Measurements from ENCODE around the gene PIK3R2. TPM values are rescaled to one million over a fixed set of nuclear protein-coding genes. Genes with fewer than 3 reads are reported as not detected.

The PIK3R2 gene
- total and polyA plus RNA-seq, 2 of the 8 experiments (the other 6 are each of a cell fraction or from before 2014, with no cell fraction given), result 21.7 to 57.1 TPM

DNA sequence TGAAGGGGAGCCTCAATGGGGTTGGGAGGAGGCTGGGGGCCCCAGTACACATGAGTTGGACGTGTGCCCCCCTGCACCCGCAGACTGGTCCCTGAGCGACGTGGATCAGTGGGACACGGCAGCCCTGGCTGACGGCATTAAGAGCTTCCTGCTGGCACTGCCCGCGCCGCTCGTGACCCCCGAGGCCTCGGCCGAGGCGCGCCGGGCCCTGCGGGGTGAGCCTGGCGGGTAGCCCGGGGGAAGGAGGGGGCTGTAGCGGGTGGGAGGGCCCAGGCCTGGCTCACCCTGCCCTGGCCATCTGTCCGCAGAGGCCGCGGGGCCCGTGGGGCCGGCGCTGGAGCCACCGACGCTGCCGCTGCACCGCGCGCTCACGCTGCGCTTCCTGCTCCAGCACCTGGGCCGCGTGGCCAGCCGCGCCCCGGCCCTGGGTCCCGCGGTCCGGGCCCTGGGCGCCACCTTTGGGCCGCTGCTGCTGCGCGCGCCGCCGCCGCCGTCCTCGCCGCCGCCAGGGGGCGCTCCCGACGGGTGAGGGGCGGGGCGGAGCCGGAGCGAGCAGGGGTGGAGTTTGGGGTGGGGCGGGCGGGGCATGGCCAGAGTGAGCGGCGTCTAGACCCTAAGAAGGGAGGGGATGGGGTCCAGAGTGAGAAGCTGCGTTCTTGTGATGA is 8.1 kb downstream of the PIK3R2 start:
- Histone ChIP-seq H3K4me1 (replicated peaks in 1 of 4; ENCODE audit: control insufficient read depth in 3 of 4, insufficient read depth in 4 of 4, low read length in 3 of 4) (peaks cover 0 to 10% (median 7%) of the 10 kb centered on the region in 4 experiments; a peak in 6 of 7 replicates), H4K5ac (ENCODE audit: insufficient read length, low read depth, low read length) (peak overlapping the region; percentile 64), H3K18ac (ENCODE audit: extremely low read depth, low read length) (peak overlapping the region; percentile 60; the same call in 1 of the 2 replicates), H2BK15ac (ENCODE audit: low read length) (no peak overlapping the region), H3K9ac (replicated peaks in 1 of 4; ENCODE audit: extremely low read depth in 1 of 4, low read depth in 3 of 4, low read length in 3 of 4) (peak overlapping the region in 2 of 4 experiments; percentile 20 to 40; a peak in 4 of 7 replicates), H2AK5ac (ENCODE audit: low read depth, low read length) (no peak overlapping the region), H2AFZ (ENCODE audit: low read length) (no peak overlapping the region; the same call in 1 of the 2 replicates), H3K27me3 (replicated peaks in 1 of 4; ENCODE audit: control insufficient read depth in 3 of 4, extremely low read depth in 1 of 4, insufficient read depth in 3 of 4, low read length in 3 of 4) (no peaks in the 10 kb centered on the region), H2BK5ac (ENCODE audit: low read depth, low read length) (peak overlapping the region; percentile 77; the same call in 1 of the 2 replicates), H3K4me3 (ENCODE audit: extremely low read depth in 1 of 4, insufficient read depth in 2 of 4, low read depth in 3 of 4, low read length in 4 of 4) (peak overlapping the region in 2 of 4 experiments; percentile 2 to 45; a peak in 4 of 8 replicates), H3K23ac (ENCODE audit: insufficient read length) (no peak overlapping the region), H3K27ac (ENCODE audit: low read depth, low read length) (no peak overlapping the region), H3K9me3 (ENCODE audit: insufficient read depth in 2 of 2, low read depth in 1 of 2, low read length in 1 of 2) (no peaks in the 10 kb centered on the region), H3K36me3 (ENCODE audit: control insufficient read depth in 2 of 4, insufficient read depth in 4 of 4, low read length in 3 of 4) (peaks cover 3 to 26% (median 17%) of the 10 kb centered on the region in 4 experiments; a peak in 6 of 8 replicates), H3K56ac (replicated peaks; ENCODE audit: insufficient read length, low read depth, low read length) (no peak overlapping the region), H3K23me2 (ENCODE audit: low read depth, low read length) (peaks cover 3% of the 10 kb centered on the region), H2BK20ac (ENCODE audit: low read length) (no peak overlapping the region), H2BK120ac (replicated peaks; ENCODE audit: low read depth, low read length) (no peak overlapping the region), H3K4ac (replicated peaks; ENCODE audit: insufficient read length, low read depth, low read length) (peak overlapping the region; percentile 69), H4K8ac (ENCODE audit: extremely low read depth, insufficient read depth, low read length) (peak overlapping the region; percentile 84), H2BK12ac (ENCODE audit: low read depth, low read length) (peak overlapping the region; percentile 75; the same call in 1 of the 2 replicates), H4K91ac (replicated peaks; ENCODE audit: insufficient read length, low read length) (peak overlapping the region; percentile 54), H4K20me1 (replicated peaks in 1 of 2; ENCODE audit: control insufficient read depth in 1 of 2, insufficient read depth in 2 of 2, low read length in 2 of 2) (peaks cover 2 to 18% of the 10 kb centered on the region in 2 experiments), H3K4me2 (ENCODE audit: insufficient read depth in 1 of 2, low read depth in 2 of 2, low read length in 2 of 2) (peak overlapping the region; percentile 7 to 66), H3K79me1 (ENCODE audit: low read depth, low read length) (0 out of 2 replicates have a peak, but pooled peaks cover 2% of the 10 kb centered on the region), H3K79me2 (ENCODE audit: control insufficient read depth in 1 of 2, insufficient read depth in 2 of 2, low read length in 2 of 2) (no peaks in the 10 kb centered on the region), H3K14ac (ENCODE audit: insufficient read length) (no peak overlapping the region)
- FAIRE-seq (no peak), DNase-seq (ENCODE audit: low read depth in 1 of 2, low spot score in 2 of 2) (peak in 1 of 2 experiments; percentile 92)
- POLR2A ChIA-PET (ENCODE audit: partially characterized antibody), result interaction anchor here (0.6 to 2.2 kb wide), 13 partner anchors 9 to 295 kb away, joined by 3 to 11 read pairs (median 3); partner anchors contain the start of gene IFI30
- CTCF ChIA-PET (ENCODE audit: partially characterized antibody), result interaction anchor here (0.6 to 2.4 kb wide), 29 partner anchors 7 to 962 kb away, joined by 3 to 24 read pairs (median 3); no protein-coding TSS in a partner anchor
- whole genome bisulfite sequencing, 2 experiments (ENCODE audit: extremely low coverage in 1 of 2, insufficient coverage in 1 of 2, insufficient read length in 1 of 2, insufficient replicate concordance in 2 of 2, low coverage in 1 of 2, low lambda C conversion rate in 2 of 2, missing lambda C conversion rate in 1 of 2), result 11% methylated on average over 31 of the region's 66 CpGs; no CpG with 5 or more reads in 1 of the 2 experiments
- TF ChIP-seq, protein P1, sequence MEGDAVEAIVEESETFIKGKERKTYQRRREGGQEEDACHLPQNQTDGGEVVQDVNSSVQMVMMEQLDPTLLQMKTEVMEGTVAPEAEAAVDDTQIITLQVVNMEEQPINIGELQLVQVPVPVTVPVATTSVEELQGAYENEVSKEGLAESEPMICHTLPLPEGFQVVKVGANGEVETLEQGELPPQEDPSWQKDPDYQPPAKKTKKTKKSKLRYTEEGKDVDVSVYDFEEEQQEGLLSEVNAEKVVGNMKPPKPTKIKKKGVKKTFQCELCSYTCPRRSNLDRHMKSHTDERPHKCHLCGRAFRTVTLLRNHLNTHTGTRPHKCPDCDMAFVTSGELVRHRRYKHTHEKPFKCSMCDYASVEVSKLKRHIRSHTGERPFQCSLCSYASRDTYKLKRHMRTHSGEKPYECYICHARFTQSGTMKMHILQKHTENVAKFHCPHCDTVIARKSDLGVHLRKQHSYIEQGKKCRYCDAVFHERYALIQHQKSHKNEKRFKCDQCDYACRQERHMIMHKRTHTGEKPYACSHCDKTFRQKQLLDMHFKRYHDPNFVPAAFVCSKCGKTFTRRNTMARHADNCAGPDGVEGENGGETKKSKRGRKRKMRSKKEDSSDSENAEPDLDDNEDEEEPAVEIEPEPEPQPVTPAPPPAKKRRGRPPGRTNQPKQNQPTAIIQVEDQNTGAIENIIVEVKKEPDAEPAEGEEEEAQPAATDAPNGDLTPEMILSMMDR (IDR thresholded peaks at IDR 0.05; ENCODE audit: control extremely low read depth in 1 of 3, insufficient read depth in 1 of 3, low read depth in 1 of 3, low read length in 3 of 3), result peak; percentile 47 to 93 (median 72)
- TF ChIP-seq SIX5 (IDR thresholded peaks at IDR 0.05; ENCODE audit: low read depth, low read length), result no peak
